Activated CD8-positive, alpha-beta memory T cell treated with anti-CD3 and anti-CD28 coated beads for 36 hours (primary cell): Measurements from ENCODE around the gene UBAC1. TPM values are rescaled to one million over a fixed set of nuclear protein-coding genes. Genes with fewer than 3 reads are reported as not detected.

ENCODE experiments used
- CTCF ChIA-PET: fragments of 350-600 bp; sonication (Branson Sonifier 250); formaldehyde crosslinking; loops from one replicate; lab custom pipeline; 2021; ENCODE audit warnings: antibody characterized with exemption; lab: Charles Lee
- POLR2A ChIA-PET: fragments of 350-600 bp; sonication (Branson Sonifier 250); formaldehyde crosslinking; loops from one replicate; lab custom pipeline; 2021; ENCODE audit warnings: antibody characterized with exemption; lab: Charles Lee
- total RNA-seq, 2 experiments: library from RNA; stranded (reverse); gene quantifications; one replicate each; pipeline ENCODE4 v1.2.3, GENCODE V29; 2021

UBAC1 gene, protein sequence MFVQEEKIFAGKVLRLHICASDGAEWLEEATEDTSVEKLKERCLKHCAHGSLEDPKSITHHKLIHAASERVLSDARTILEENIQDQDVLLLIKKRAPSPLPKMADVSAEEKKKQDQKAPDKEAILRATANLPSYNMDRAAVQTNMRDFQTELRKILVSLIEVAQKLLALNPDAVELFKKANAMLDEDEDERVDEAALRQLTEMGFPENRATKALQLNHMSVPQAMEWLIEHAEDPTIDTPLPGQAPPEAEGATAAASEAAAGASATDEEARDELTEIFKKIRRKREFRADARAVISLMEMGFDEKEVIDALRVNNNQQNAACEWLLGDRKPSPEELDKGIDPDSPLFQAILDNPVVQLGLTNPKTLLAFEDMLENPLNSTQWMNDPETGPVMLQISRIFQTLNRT
- total RNA-seq, result 10 to 100 TPM; 33.5 to 34.3 TPM

DNA sequence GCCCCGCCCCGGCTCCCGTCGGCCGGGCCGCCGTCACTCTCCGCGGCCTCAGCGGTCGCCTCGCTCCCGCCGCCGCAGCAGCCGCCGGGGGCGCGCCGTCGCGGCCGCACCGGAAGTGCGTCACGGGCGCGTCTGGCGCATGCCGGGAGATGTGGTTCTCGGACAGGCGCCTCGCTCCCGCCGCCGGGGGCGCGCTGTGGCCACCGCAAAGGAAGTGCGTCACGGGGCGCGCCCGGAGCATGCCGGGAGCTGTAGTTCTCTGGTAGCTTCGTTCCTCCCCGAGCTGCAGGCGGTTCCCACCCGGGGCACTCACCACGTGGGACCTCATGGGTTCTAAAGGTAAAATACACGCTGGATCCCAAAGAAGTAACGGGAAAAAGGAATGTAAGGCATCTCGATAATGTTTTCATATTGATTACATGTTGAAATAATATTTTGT lies at the start of gene UBAC1:
UBAC1 (minus strand) TSS at position 97 of the 439 bp plus-strand sequence. CDS start 211 bp downstream, outside the sequence.
- CTCF ChIA-PET, result no interaction called here

DNA sequence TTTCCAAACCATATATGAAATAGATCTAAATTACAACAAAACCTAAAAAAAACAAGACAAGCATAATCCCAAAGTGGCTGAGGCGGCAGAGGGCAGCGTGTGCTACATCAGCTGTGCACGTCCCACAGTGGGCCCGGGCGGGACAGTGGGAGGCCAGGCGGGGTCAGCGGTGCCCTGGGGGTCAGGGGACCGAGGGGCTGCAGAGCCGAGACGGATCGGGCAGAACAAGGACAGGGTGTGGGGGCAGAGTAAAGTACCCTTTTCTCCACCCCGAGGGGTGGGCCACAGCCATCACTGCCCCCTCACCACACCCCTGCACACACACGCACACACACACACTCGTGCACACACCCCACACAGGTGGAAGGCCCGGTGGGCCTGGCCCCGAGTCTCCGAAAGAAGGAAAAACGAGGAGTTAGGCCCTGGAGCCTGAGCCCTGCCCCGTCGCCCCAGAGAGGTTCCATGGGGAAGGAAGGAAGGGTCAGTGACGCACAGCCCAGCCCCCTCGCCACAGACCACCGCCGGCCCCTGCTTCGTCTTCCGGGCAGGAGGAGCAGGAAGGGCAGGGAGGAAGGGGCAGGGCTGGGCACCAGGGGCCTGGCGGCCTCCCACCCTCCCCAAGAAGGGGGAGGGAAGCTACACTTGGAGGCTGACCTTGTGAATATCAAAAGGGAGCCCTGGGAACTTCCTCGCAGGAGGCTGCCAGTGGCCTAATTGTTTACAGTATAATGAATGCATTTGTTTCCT lies 49.6 kb upstream of the UBAC1 start:
- POLR2A ChIA-PET, result no interaction called here
- CTCF ChIA-PET, result no interaction called here

More for the DNA sequence above, at the start of gene UBAC1:
- POLR2A ChIA-PET, result interaction anchor here (0.5 to 2.4 kb wide), 3 partner anchors 36 to 484 kb away, joined by 4 to 10 read pairs (median 4); no protein-coding TSS in a partner anchor

- POLR2A ChIA-PET, result no interaction called here
Observed at GRCh38 chr9:136010176-136010575, 49.0 kb upstream of the UBAC1 start.

GRCh38 chr9:136009516-136009915 lies 48.3 kb upstream of the UBAC1 start:
- CTCF ChIA-PET, result no interaction called here
- POLR2A ChIA-PET, result no interaction called here

More at GRCh38 chr9:136010176-136010575, 49.0 kb upstream of the UBAC1 start:
- CTCF ChIA-PET, result no interaction called here

DNA sequence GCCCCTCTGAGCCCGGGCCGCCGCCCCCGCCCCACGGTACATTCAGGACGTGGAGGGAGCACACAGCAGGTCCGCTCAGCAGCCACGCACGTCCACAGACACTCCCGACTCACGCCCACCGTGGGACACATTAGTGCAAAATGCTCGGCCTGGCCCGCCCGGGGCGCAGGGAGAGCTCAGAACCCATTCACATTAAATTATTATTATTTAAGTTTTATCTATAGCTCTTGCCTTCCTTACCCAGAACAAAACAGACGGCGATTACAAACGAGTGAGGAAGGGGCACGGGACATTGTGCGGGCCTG lies 47.5 kb upstream of the UBAC1 start:
- POLR2A ChIA-PET, result no interaction called here
- CTCF ChIA-PET, result no interaction called here

- ChIA-PET CTCF (no interaction called here), POLR2A (no interaction called here)
Observed at GRCh38 chr9:136007934-136008692, 46.9 kb upstream of the UBAC1 start.

- POLR2A ChIA-PET, result no interaction called here
- CTCF ChIA-PET, result interaction anchor here (0.6 kb wide), 1 partner anchor 115 kb away, joined by 3 read pairs; no protein-coding TSS in a partner anchor
Observed at GRCh38 chr9:136007276-136007933, 46.2 kb upstream of the UBAC1 start.

GRCh38 chr9:136006169-136006568 lies 45.0 kb upstream of the UBAC1 start:
- ChIA-PET POLR2A (no interaction called here), CTCF (no interaction called here)

DNA sequence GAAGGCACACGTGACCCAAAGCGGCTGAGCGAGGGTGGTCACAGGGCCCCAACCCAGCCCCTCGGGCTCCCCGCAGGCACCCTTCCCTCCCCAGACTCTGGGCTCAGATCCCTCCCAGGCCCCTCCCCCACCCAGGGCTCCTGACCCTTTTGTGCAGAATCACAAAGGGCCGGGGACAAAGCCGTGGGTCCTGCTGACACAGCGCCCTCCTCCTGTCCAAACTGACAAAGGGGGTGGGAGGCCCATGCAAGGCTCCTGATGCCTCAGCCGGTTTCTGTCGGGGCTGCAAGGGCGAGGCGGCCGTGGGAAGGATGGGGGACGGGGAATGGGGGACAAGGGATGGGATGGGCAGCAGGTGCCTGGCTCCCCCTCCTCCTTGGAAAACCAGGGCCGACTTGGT lies 43.5 kb upstream of the UBAC1 start:
- CTCF ChIA-PET, result no interaction called here
- POLR2A ChIA-PET, result no interaction called here

DNA sequence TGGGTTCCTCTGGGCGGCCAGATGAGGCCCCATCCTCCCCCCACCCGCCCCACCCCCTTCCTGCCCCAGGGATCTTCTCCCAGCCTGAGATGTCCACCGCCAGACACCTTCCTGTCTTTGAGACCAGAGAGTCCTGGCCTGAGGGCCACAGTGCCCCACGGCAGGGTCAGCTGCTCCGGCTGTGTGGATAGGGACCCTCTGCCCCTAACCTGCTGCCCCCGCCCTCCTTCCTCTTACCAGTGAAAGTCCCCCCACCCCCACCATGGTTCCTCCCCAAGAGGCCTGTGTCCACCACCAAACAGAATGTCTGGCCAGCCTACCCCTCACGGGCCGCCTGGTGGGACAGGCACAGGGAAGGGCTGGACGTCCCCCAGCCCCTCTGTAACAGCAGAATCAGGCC lies 43.0 kb upstream of the UBAC1 start:
- POLR2A ChIA-PET, result no interaction called here
- CTCF ChIA-PET, result interaction anchor here (1.3 kb wide), 1 partner anchor 279 kb away, joined by 3 read pairs; no protein-coding TSS in a partner anchor

DNA sequence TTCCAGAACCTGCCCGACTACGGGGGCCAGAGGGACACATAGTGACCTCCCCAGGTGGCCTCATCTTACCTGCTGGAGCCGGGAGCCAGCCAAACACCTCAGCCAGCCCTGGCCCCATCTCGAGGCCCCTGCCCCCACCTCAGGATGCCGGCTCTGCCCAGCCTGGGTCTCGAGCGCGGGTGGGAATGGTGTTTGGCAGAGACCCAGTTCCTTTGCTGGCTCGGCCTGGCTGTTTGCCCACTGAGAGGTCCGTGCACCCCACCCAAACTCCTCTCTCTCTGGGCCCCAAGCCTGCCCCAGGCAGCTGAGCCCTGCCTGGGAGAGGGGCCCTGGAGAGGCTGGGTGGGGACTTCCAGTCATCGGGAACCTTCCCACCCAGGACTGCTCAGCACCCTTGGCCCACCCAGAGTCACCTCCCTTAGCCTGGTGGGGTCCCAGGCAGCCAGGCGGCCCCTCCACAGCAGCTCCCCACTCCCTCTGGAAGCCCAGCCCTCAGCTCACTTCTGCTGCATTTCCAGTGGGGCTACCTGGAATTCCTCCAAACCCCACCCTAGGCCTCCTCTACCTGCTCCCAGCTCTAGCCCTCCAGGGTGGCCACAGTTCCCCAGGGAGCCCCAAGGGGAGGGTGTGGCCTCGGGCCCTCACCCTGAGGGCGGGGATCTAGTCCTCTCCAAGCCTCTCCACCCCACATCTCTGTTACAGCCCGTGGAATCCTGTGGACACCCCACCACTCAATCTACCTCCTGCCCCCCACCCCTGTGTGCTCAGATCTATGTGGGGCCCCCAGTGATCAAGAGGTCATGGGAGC lies 42.4 kb upstream of the UBAC1 start:
- POLR2A ChIA-PET, result no interaction called here

GRCh38 chr9:136002881-136003280 lies 41.7 kb upstream of the UBAC1 start:
- POLR2A ChIA-PET, result no interaction called here
- CTCF ChIA-PET, result no interaction called here

More for the DNA sequence above, 42.4 kb upstream of the UBAC1 start:
- CTCF ChIA-PET, result interaction anchor here (1.3 kb wide), 1 partner anchor 280 kb away, joined by 3 read pairs; no protein-coding TSS in a partner anchor

DNA sequence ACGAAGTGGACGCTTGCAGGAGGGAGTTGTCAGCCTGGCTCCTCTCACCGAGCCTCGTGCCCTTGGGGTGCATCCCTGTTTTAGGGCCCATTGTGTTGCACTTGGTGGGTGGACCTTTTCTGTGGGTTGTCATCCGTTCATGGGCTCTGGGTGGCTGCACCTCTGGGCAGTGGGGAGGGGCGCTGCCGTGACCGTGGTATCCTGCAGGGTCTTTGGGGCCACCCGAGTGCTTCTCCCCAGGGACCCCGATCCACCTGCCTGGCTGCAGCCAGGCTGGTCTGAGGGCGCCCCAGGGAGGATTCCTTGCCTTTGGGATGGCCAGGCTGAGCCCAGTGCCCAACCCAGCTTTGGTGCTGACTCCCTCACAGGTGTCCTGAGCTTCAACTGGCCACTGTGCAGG lies 41.0 kb upstream of the UBAC1 start:
- ChIA-PET POLR2A (no interaction called here), CTCF (no interaction called here)

DNA sequence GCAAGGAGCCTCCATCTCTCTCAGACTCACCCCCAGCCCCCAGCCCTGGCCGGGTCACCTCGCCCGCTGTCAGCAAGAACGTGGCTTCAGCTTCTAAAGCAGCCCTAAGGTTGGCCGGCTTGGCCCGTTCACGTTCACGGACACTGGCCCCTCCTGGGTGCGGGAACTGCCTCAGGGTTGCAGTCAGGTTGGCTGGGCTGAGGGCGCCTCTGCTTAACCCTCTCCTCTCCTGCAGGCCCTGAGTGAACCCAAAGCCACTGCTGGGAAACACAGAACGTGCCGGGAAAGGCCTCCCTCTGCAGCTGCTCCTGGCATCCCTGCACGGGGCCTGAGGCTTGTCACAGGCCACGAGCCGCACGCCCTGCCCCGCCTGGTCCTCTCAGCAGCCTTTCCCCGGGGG lies 40.1 kb upstream of the UBAC1 start:
- ChIA-PET CTCF (interaction anchor here (0.5 kb wide), 1 partner anchor 43 kb away, joined by 3 read pairs; no protein-coding TSS in a partner anchor), POLR2A (no interaction called here)

- ChIA-PET CTCF (no interaction called here), POLR2A (no interaction called here)
Observed at GRCh38 chr9:135998410-135999071, 37.4 kb upstream of the UBAC1 start.

DNA sequence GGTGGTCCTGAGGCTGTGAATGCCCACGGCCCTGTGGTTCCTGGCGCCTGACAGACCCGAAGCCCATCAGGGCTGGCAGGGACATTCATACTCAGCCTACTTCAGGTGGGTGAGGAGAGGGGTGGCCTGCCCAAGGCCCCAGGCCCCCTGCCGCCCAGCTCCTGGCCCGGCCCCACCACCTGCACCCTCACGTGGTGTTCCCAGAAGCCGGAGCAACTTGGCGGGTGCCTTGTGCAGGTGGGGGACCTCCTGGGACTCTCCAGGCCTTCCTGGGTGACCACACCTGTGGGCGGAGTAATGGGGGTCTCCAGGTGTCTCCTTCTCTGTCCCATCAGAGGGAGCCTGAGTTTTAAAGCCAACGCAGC lies 36.8 kb upstream of the UBAC1 start:
- ChIA-PET CTCF (no interaction called here), POLR2A (no interaction called here)

DNA sequence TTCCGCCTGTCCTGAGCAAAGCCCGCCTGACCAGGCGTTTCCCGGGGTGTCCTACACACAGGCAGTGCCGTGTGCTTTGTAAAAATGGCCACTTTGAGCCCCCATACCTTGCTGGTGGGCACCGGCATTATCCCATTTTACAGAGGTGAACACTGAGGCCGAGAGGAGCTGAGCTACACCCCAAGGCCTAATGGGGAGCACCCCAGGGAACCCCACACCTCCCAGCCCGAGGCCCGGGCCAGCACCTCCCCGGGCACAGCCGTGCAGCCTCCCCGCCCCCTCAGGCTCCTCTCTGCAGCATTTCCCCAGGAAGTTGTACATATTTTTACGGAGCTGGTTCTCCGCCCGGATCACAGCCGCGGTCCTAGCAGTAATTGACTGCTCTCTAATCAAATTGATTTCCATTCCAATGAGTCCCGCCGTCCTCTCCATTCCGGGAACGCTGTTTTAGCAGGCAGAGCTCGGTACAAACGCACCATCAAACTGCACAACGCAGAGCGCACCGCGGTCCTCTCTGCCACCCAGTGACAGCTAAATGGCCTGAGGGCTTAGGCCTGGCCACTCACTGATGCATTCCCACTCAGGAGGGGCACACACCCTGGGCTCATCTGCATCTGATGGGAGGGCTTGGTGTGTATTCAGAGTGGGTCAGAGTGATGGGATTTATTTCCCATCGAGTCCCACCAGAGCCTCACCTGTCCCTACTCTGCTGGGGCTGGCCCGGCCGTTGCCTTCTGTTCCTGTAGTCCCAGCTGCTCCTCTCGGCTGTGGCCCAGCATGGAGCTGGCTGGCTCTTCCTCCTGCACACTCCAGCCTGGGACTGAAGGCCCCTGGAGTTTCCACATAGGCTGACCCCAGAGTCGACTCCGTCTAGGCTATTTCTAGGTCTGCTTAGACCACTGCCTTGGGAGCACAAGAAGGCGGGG lies 36.2 kb upstream of the UBAC1 start:
- POLR2A ChIA-PET, result no interaction called here
- CTCF ChIA-PET, result no interaction called here
